GM12872 (cell line): ENCODE measurements around the gene SLC29A4.

Experiments used
- CTCF ChIP-seq: IDR thresholded peaks from 3 replicates; pipeline ENCODE4 v1.5.1; 2011; ENCODE audit warnings: low read depth, mild to moderate bottlenecking, low read length, moderate library complexity; ENCODE audit not compliant: insufficient read depth

The SLC29A4 gene

GRCh38 chr7:5294169-5294987 is 11.6 kb downstream of the SLC29A4 start:
- no peak for TF ChIP-seq CTCF

GRCh38 chr7:5295039-5296014 is 12.6 kb downstream of the SLC29A4 start:
- TF ChIP-seq CTCF, result no peak

- TF ChIP-seq CTCF, result no peak
Measured at GRCh38 chr7:5296015-5296610, 13.4 kb downstream of the SLC29A4 start.

GRCh38 chr7:5296611-5297226 is 14.0 kb downstream of the SLC29A4 start:
- no peak for TF ChIP-seq CTCF

- TF ChIP-seq CTCF, result no peak
Measured at GRCh38 chr7:5300366-5300765, 17.6 kb downstream of the SLC29A4 start.

- TF ChIP-seq CTCF, result no peak
Measured at GRCh38 chr7:5302577-5302976, 19.8 kb downstream of the SLC29A4 start.
